Measurements from ENCODE around the gene TNFRSF12A.

The TNFRSF12A gene

GRCh38 chr16:3013491-3013951, 6.6 kb upstream of the TNFRSF12A start:
- Histone ChIP-seq H3K36me3 (ENCODE audit: control insufficient read depth in 2 of 2, insufficient read depth in 1 of 2, low read length in 2 of 2) (no peaks in the 10 kb centered on the region), H3K9me3 (ENCODE audit: control insufficient read depth, insufficient read depth, low read depth, low read length) (no peaks in the 10 kb centered on the region), H3K4me3 (ENCODE audit: low read depth, low read length) (no peak overlapping the region), H3K4me1 (ENCODE audit: control insufficient read depth, insufficient read depth, low read length) (no peaks in the 10 kb centered on the region; the same call in 1 of the 2 replicates), H3K27ac (ENCODE audit: extremely low read depth, low read depth, low read length) (no peak overlapping the region)
- ChIA-PET CTCF (interaction anchor here (0.6 kb wide), 1 partner anchor 29 kb away, joined by 3 read pairs; no protein-coding TSS in a partner anchor), POLR2A (no interaction called here)
- TF ChIP-seq, protein P1, sequence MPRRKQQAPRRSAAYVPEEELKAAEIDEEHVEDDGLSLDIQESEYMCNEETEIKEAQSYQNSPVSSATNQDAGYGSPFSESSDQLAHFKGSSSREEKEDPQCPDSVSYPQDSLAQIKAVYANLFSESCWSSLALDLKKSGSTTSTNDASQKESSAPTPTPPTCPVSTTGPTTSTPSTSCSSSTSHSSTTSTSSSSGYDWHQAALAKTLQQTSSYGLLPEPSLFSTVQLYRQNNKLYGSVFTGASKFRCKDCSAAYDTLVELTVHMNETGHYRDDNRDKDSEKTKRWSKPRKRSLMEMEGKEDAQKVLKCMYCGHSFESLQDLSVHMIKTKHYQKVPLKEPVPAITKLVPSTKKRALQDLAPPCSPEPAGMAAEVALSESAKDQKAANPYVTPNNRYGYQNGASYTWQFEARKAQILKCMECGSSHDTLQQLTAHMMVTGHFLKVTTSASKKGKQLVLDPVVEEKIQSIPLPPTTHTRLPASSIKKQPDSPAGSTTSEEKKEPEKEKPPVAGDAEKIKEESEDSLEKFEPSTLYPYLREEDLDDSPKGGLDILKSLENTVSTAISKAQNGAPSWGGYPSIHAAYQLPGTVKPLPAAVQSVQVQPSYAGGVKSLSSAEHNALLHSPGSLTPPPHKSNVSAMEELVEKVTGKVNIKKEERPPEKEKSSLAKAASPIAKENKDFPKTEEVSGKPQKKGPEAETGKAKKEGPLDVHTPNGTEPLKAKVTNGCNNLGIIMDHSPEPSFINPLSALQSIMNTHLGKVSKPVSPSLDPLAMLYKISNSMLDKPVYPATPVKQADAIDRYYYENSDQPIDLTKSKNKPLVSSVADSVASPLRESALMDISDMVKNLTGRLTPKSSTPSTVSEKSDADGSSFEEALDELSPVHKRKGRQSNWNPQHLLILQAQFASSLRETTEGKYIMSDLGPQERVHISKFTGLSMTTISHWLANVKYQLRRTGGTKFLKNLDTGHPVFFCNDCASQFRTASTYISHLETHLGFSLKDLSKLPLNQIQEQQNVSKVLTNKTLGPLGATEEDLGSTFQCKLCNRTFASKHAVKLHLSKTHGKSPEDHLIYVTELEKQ (tag by site-specific recombination; IDR thresholded peaks at IDR 0.05; ENCODE audit: borderline replicate concordance): no peak
- no peak for TF ChIP-seq ZNF24 (tag by site-specific recombination; IDR thresholded peaks at IDR 0.05)
- TF ChIP-seq SETDB1 (IDR thresholded peaks at IDR 0.05; ENCODE audit: insufficient read length, low read length): no peak
- no peak for TF ChIP-seq ZNF645 (tag by site-specific recombination; IDR thresholded peaks at IDR 0.05)
- TF ChIP-seq ZNF518A (tag by site-specific recombination; conservative IDR thresholded peaks at IDR 0.05; ENCODE audit: low read depth): no peak
- TF ChIP-seq CTCF (tag by site-specific recombination; IDR thresholded peaks at IDR 0.05): no peak
- TF ChIP-seq, protein P2, sequence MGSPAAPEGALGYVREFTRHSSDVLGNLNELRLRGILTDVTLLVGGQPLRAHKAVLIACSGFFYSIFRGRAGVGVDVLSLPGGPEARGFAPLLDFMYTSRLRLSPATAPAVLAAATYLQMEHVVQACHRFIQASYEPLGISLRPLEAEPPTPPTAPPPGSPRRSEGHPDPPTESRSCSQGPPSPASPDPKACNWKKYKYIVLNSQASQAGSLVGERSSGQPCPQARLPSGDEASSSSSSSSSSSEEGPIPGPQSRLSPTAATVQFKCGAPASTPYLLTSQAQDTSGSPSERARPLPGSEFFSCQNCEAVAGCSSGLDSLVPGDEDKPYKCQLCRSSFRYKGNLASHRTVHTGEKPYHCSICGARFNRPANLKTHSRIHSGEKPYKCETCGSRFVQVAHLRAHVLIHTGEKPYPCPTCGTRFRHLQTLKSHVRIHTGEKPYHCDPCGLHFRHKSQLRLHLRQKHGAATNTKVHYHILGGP (tag by site-specific recombination; IDR thresholded peaks at IDR 0.05): no peak
- TF ChIP-seq MZF1 (tag by site-specific recombination; IDR thresholded peaks at IDR 0.05; ENCODE audit: borderline replicate concordance): no peak
- no peak for TF ChIP-seq ZNF155 (tag by site-specific recombination; IDR thresholded peaks at IDR 0.05)
- TF ChIP-seq, protein P3, sequence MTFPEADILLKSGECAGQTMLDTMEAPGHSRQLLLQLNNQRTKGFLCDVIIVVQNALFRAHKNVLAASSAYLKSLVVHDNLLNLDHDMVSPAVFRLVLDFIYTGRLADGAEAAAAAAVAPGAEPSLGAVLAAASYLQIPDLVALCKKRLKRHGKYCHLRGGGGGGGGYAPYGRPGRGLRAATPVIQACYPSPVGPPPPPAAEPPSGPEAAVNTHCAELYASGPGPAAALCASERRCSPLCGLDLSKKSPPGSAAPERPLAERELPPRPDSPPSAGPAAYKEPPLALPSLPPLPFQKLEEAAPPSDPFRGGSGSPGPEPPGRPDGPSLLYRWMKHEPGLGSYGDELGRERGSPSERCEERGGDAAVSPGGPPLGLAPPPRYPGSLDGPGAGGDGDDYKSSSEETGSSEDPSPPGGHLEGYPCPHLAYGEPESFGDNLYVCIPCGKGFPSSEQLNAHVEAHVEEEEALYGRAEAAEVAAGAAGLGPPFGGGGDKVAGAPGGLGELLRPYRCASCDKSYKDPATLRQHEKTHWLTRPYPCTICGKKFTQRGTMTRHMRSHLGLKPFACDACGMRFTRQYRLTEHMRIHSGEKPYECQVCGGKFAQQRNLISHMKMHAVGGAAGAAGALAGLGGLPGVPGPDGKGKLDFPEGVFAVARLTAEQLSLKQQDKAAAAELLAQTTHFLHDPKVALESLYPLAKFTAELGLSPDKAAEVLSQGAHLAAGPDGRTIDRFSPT (tag by site-specific recombination; IDR thresholded peaks at IDR 0.05): no peak
- no peak for TF ChIP-seq GLI4 (tag by site-specific recombination; IDR thresholded peaks at IDR 0.05)
- TF ChIP-seq ZNF350 (tag by site-specific recombination; IDR thresholded peaks at IDR 0.05): no peak
- no peak for TF ChIP-seq ZNF202 (tag by site-specific recombination; IDR thresholded peaks at IDR 0.05; ENCODE audit: borderline replicate concordance)
- no peak for TF ChIP-seq ZNF394 (tag by site-specific recombination; IDR thresholded peaks at IDR 0.05; ENCODE audit: borderline replicate concordance)
